NB4 (cell line): ENCODE results near the gene KIF13A.

Source experiments
- DNase-seq: peaks from one replicate; pipeline ENCODE4 v3.0.0; 2010; ENCODE audit warnings: low read depth
- H3K4me3 ChIP-seq: one replicate; pipeline ENCODE4 v1.5.1; 2011; ENCODE audit warnings: mild to moderate bottlenecking, low read depth, low read length, moderate library complexity
- CTCF ChIP-seq: IDR thresholded peaks from one replicate; pipeline ENCODE4 v1.5.1; 2012; ENCODE audit warnings: low read depth, low read length
- MAX ChIP-seq: IDR thresholded peaks from 2 replicates; pipeline ENCODE4 v1.6.1; 2011; ENCODE audit warnings: low read depth, low read length
- MYC ChIP-seq: IDR thresholded peaks from 2 replicates; pipeline ENCODE4 v1.6.1; 2011; ENCODE audit warnings: low read depth, low read length
- POLR2A ChIP-seq: IDR thresholded peaks from 2 replicates; pipeline ENCODE4 v1.6.1; 2011; ENCODE audit warnings: mild to moderate bottlenecking; ENCODE audit not compliant: insufficient read length; ENCODE audit errors: extremely low read depth

The KIF13A gene

GRCh38 chr6:17927705-17928104 is 59.7 kb downstream of the KIF13A start:
- no peak for DNase-seq
- no peak overlapping the region for H3K4me3 ChIP-seq
- TF ChIP-seq POLR2A (no peak), MYC (no peak), MAX (no peak), CTCF (no peak)

GRCh38 chr6:17923401-17923863 is 64.0 kb downstream of the KIF13A start:
- no peak for DNase-seq
- H3K4me3 ChIP-seq = no peak overlapping the region
- no peak for TF ChIP-seq MYC

GRCh38 chr6:17921454-17921853 is 66.0 kb downstream of the KIF13A start:
- DNase-seq = no peak
- TF ChIP-seq CTCF = no peak
- TF ChIP-seq MAX = no peak
- TF ChIP-seq POLR2A = no peak
- TF ChIP-seq MYC = no peak
- H3K4me3 ChIP-seq = no peak overlapping the region

- DNase-seq = no peak
- TF ChIP-seq MAX (no peak), CTCF (no peak), POLR2A (no peak), MYC (no peak)
- H3K4me3 ChIP-seq = no peak overlapping the region
Observed at GRCh38 chr6:17919496-17919895, 67.9 kb downstream of the KIF13A start.

GRCh38 chr6:17917837-17918763 is 69.3 kb downstream of the KIF13A start:
- DNase-seq = no peak
- TF ChIP-seq MAX (no peak), POLR2A (no peak), MYC (no peak), CTCF (no peak)
- H3K4me3 ChIP-seq = no peak overlapping the region

GRCh38 chr6:17914651-17915050 is 72.8 kb downstream of the KIF13A start:
- H3K4me3 ChIP-seq = no peak overlapping the region
- no peak for DNase-seq
- TF ChIP-seq MAX = no peak
